Measurements from ENCODE around the gene MINDY4.

Gene MINDY4

GRCh38 chr7:30789334-30789711 lies 18.1 kb downstream of the MINDY4 start:
- no peaks in the 10 kb centered on the region for H3K9me3 ChIP-seq (ENCODE audit: insufficient read depth, low read length)
- H4K20me1 ChIP-seq (ENCODE audit: low read depth, low read length), result no peaks in the 10 kb centered on the region
- H3K27me3 ChIP-seq (ENCODE audit: low read length), result no peaks in the 10 kb centered on the region
- H3K4me2 ChIP-seq (ENCODE audit: low read depth, low read length, poor library complexity, severe bottlenecking), result no peak overlapping the region
- no peak overlapping the region for H2AFZ ChIP-seq (ENCODE audit: low read depth, low read length, severe bottlenecking)
- H3F3A ChIP-seq (ENCODE audit: insufficient read depth), result no peaks in the 10 kb centered on the region
- no peaks in the 10 kb centered on the region for H3K9me2 ChIP-seq (replicated peaks; ENCODE audit: insufficient read depth, low read length)
- H3K79me2 ChIP-seq (ENCODE audit: insufficient read depth, low read length), result no peaks in the 10 kb centered on the region
- no peaks in the 10 kb centered on the region for H3K36me3 ChIP-seq (ENCODE audit: low read length)
- no peak for TF ChIP-seq EZH2phosphoT487 (conservative IDR thresholded peaks at IDR 0.05; ENCODE audit: low read length)
- no peak for TF ChIP-seq CTCF (IDR thresholded peaks at IDR 0.05; ENCODE audit: insufficient read depth, low read length, poor library complexity, severe bottlenecking)
- H3K27ac ChIP-seq (ENCODE audit: low read depth, low read length), result no peak overlapping the region
- H3K9ac ChIP-seq (ENCODE audit: low read length), result no peak overlapping the region
- H3K4me3 ChIP-seq (ENCODE audit: insufficient read depth, low read length, poor library complexity, severe bottlenecking), result no peak overlapping the region

GRCh38 chr7:30790356-30790755 lies 19.1 kb downstream of the MINDY4 start:
- H3K27me3 ChIP-seq (ENCODE audit: low read length), result no peaks in the 10 kb centered on the region
- no peak overlapping the region for H3K27ac ChIP-seq (ENCODE audit: low read depth, low read length)
- no peaks in the 10 kb centered on the region for H3K9me3 ChIP-seq (ENCODE audit: insufficient read depth, low read length)
- no peaks in the 10 kb centered on the region for H3K9me2 ChIP-seq (replicated peaks; ENCODE audit: insufficient read depth, low read length)
- H4K20me1 ChIP-seq (ENCODE audit: low read depth, low read length), result no peaks in the 10 kb centered on the region
- no peaks in the 10 kb centered on the region for H3K36me3 ChIP-seq (ENCODE audit: low read length)
- no peak overlapping the region for H2AFZ ChIP-seq (ENCODE audit: low read depth, low read length, severe bottlenecking)
- H3K9ac ChIP-seq (ENCODE audit: low read length), result no peak overlapping the region
- TF ChIP-seq EZH2phosphoT487 (conservative IDR thresholded peaks at IDR 0.05; ENCODE audit: low read length), result no peak
- TF ChIP-seq CTCF (IDR thresholded peaks at IDR 0.05; ENCODE audit: insufficient read depth, low read length, poor library complexity, severe bottlenecking), result no peak
- no peak overlapping the region for H3K4me3 ChIP-seq (ENCODE audit: insufficient read depth, low read length, poor library complexity, severe bottlenecking)
- H3F3A ChIP-seq (ENCODE audit: insufficient read depth), result no peaks in the 10 kb centered on the region
- H3K4me2 ChIP-seq (ENCODE audit: low read depth, low read length, poor library complexity, severe bottlenecking), result no peak overlapping the region
- H3K79me2 ChIP-seq (ENCODE audit: insufficient read depth, low read length), result no peaks in the 10 kb centered on the region

GRCh38 chr7:30791114-30791513 lies 19.9 kb downstream of the MINDY4 start:
- no peaks in the 10 kb centered on the region for H4K20me1 ChIP-seq (ENCODE audit: low read depth, low read length)
- no peaks in the 10 kb centered on the region for H3K9me3 ChIP-seq (ENCODE audit: insufficient read depth, low read length)
- no peaks in the 10 kb centered on the region for H3K9me2 ChIP-seq (replicated peaks; ENCODE audit: insufficient read depth, low read length)
- no peak overlapping the region for H3K4me3 ChIP-seq (ENCODE audit: insufficient read depth, low read length, poor library complexity, severe bottlenecking)
- TF ChIP-seq CTCF (IDR thresholded peaks at IDR 0.05; ENCODE audit: insufficient read depth, low read length, poor library complexity, severe bottlenecking) (no peak), EZH2phosphoT487 (conservative IDR thresholded peaks at IDR 0.05; ENCODE audit: low read length) (no peak)
- no peak overlapping the region for H3K9ac ChIP-seq (ENCODE audit: low read length)
- H3K27ac ChIP-seq (ENCODE audit: low read depth, low read length), result no peak overlapping the region
- H3K36me3 ChIP-seq (ENCODE audit: low read length), result no peaks in the 10 kb centered on the region
- H2AFZ ChIP-seq (ENCODE audit: low read depth, low read length, severe bottlenecking), result no peak overlapping the region
- H3K4me2 ChIP-seq (ENCODE audit: low read depth, low read length, poor library complexity, severe bottlenecking), result no peak overlapping the region
- no peaks in the 10 kb centered on the region for H3K79me2 ChIP-seq (ENCODE audit: insufficient read depth, low read length)
- H3K27me3 ChIP-seq (ENCODE audit: low read length), result no peaks in the 10 kb centered on the region
- H3F3A ChIP-seq (ENCODE audit: insufficient read depth), result no peaks in the 10 kb centered on the region

All from SU-DHL-6 (cell line).